Endometrial microvascular endothelial cells (primary cell): ENCODE measurements around the gene TRPM6. TPM values are rescaled to one million over a fixed set of nuclear protein-coding genes. Genes with fewer than 3 reads are reported as not detected.
"Not testable (repeated sequence)": the region's sequence is repeated elsewhere in the genome, so short reads cannot be mapped to it uniquely, and the experiment has no call there.

ENCODE experiments used
- in situ Hi-C: cut with HindIII; loops from 2 replicates; pipeline ENCODE4 v1.10.0; 2017; ENCODE audit warnings: low sequenced_read_pairs, low pct_unique_long_range_greater_than_20kb; ENCODE audit errors: inconsistent ontology term
- total RNA-seq: library from RNA; depleted of rRNA; stranded (reverse); fragments of >200 nt; gene quantifications from one replicate; pipeline ENCODE4 v1.2.3, GENCODE V29; 2015; ENCODE audit errors: inconsistent ontology term

TRPM6 gene
- total RNA-seq, 1 donor from 2014 or later, result 0.09 TPM

DNA sequence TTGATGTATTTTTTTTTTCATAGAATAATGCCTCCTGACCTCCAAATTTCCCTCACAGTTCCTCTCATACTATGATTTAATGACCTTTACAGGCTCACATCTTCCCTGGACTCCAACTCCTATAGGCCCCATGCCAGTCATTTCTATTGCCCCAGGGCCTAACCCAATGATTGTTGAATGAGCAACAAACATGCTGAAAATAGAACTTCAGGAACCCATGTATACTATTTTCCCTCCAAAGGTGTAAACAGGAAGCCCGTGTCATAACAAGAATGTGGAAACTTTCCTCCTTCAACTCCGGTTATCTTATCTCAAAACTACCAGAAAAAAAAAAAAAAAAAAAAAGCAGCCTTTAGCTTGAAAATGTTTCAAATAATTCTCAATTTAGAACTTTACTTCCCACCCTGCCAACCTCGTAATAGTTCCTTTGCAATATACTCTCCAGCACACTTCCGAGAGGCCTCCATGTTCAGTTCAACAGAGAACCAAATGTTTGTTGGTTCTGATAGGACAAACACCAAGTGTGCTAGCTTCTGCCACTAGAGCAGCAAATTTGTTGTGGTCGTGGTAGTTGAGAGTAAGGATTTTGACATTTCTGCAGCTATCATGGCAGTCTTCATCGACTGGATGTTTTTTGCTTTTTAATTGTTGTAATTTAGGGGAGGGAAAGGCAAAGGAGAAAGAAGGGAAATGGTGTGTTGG is 25.8 kb downstream of the TRPM6 start:
- in situ Hi-C loops, result no loop called here

DNA sequence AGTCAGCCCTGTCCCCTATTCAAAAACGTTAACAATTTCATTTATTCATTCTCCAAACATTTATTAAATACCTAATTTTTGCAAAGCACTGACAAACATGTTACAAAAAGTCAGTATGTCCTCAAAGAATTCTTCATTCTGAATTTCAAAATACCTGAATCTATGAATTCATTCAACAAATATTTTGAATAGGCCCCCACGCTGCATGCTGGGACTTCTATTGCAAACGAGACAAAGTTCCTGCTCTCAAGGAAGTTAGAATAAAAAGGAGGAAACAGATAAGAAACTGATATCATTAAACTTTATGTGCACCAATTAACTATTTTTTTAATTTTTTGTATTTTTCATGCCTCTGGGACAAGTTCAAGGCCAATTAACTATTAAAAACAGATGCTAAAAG is 26.6 kb downstream of the TRPM6 start:
- in situ Hi-C loops, result no loop called here

DNA sequence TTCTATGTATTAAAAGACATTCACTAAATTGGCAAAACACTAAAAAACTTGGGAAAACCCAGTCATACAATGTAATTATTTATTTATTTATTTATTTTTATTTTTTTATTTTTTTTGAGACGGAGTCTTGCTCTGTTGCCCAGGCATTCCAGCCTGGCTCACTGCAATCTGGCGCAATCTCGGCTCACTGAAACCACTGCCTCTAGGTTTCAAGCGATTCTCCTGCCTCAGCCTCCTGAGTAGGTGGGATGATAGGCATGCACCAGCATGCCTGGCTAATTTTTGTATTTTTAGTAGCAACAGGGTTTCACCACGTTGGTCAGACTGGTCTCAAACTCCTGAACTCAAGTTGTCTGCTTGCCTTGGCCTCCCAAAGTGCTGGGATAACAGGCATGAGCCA is 27.5 kb downstream of the TRPM6 start:
- in situ Hi-C loops, result not testable (repeated sequence)

DNA sequence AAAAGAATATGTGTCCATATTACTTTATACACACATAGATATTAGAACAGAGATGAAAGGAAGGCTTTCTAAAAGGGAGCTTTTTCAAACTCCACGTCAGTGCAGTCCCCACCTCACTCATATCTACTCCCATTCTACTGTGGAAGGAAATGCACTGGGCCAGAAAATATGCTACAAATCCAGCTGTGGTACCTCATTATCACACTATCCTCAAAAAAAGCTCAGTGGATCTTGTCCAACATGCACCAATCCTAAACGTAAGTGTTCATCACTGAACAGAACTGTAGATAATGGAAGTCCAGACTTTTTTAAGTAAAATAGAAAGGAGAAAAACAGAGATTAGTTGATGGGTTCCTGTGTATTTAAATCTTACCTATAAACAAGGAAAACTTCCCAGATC is 27.9 kb downstream of the TRPM6 start:
- in situ Hi-C loops, result no loop called here

DNA sequence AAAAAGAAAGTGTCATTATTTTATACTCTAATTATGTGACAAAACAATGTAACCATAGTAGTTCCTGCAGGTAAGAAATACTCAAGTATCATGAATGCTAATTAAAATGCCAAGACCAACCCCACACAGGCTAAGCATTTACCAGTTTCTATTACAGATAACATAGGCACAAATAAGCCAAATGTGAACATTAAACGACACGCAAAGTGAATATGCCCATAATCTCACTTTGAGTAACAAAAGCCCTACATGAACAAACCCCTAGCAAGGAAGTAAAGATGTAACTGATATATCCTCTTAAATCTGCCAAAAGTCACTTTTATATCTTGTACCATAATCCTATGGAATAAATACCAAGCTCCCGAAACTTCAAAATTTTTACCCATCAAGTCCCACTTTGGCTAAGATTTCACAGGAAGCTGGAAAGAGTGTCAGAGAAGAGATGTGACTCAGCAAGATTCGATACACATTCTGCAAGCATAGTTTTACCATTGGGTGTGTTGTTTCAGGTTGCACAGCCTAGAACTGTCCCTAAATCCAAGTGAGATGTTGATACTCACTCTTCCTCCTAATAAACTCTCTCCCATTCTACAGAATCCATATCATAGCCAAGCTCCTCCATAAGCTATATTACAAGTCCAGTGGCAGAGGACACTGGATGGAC is 28.8 kb downstream of the TRPM6 start:
- in situ Hi-C loops, result no loop called here

DNA sequence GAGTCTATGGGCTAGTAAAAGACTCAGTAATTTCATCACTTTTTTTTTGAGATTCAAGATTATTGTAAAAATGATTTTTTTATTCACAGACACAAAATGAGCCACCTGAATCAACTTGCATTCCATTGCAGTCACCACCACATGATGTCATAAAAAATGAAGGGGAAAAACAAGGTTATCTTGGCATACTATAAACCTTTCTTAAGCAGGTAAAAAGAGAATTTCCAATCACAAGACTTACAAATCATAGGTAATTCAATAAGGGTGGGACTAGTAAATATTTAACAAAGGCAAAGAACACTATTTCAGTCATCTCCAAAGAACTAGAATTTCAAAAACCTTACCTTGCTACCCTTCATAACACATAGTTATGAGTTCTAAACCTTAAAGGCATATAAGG is 30.7 kb downstream of the TRPM6 start:
- in situ Hi-C loops, result no loop called here

DNA sequence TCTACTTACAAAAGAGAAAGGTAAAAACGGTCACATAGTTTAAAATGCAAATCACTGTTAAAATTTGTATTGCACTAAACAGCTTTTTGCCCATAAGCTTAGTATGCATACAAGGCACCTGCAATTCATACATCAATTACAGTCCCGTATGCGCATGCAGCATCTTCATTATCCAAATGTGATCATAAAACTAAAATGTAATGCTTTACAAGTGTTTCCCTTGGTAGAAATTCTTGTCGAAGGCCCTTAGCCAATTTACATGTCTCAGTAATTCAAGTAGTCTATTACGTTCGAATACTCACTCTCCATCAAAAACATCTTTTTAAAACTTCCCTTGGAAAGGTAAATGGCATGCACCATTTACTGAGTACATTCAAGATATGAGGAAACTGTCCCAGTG is 32.6 kb downstream of the TRPM6 start:
- in situ Hi-C loops, result no loop called here

DNA sequence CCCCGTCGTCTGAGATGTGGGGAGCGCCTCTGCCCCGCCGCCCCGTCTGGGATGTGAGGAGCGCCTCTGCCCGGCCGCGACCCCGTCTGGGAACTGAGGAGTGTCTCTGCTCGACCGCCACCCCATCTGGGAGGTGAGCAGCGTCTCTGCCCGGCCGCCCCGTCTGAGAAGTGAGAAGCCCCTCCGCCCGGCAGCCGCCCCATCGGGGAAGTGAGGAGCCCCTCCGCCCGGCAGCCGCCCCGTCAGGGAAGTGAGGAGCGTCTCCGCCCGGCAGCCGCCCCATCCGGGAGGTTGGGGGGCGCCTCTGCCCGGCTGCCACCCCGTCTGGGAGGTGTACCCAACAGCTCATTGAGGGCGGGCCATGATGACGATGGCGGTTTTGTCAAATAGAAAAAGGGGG is 34.7 kb downstream of the TRPM6 start:
- in situ Hi-C loops, result not testable (repeated sequence)

DNA sequence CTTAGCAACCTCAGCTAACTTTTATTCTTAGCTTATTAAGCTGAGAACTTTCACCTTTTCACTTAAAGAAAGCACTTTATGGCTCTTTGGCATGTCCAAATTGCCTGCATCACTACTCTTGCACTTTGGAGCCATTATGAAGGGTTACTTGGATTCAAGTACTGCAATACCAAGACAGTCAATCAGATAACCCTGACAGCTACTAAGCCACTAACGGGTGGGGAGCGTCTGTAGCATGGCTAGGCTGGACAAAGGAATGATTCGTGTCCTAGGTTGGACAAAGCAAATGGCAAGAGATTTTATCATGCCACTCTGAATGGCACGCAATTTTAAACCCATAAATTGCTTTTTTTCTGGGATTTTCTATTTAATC is 39.6 kb downstream of the TRPM6 start:
- in situ Hi-C loops, result no loop called here

DNA sequence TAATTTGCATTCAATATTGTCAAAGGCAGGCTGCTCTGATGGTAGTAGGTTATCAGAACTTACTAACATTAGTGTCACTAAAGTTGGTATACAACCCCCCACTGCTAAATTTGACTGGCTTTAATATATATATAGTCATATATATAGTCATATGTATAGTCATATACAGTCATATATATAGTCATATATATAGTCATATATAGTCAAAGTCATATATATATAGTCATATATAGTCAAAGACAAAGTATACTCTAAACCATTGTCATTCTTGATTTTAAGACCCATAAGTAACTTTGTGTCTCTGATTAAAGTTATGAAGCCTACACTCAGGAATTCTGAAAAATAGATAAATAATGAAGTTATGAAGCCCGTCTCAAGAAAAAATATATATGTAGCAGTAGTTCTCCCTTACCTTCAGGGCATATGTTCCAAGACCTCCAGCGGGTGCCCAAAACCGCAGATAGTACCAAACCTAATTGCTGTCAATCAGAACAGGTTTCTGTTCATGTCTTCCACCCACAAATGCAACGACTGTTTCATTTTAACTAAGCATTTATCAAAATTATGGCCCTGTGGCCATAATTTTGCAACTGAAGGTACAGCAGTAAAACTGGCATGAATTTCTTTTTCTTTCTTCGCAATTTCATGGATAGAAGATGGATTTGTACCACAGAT is 40.1 kb downstream of the TRPM6 start:
- in situ Hi-C loops, result no loop called here

DNA sequence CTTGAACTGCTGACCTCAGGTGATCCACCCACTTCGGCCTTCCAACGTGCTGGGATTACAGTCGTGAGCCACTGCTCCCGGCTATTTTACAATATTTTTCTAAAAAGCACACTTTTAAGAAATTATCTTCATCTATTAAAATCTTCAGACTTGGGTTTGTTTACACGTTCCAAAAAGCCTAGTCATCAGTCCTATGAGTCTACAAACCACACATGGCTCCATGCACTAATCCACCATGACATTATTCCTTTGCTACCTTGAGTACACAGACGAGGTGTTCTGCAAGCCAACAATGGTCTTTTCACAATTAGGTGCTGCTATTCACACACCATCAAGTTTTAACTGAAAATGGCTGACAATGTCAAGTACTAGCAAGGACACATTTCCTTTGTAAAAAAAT is 41.0 kb downstream of the TRPM6 start:
- in situ Hi-C loops, result no loop called here

DNA sequence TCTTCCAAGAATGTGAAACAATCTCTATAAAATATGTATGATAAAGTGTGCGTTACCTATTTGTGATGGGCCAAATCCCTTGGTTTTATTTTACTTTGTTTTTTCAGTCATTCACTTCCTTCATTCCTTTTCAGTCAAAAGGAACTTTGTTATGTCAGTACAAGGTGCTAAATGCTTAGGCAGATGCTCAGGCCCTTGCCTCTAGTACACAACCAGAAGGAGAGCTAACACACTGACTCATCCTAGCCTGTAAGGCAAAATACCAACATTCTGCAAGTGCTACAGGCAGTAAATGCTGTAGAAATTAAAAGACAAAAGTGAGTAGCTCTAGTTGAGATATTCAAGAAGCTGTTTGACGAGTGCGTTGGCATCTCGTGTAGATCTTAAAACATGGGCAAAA is 49.4 kb downstream of the TRPM6 start:
- in situ Hi-C loops, result no loop called here

DNA sequence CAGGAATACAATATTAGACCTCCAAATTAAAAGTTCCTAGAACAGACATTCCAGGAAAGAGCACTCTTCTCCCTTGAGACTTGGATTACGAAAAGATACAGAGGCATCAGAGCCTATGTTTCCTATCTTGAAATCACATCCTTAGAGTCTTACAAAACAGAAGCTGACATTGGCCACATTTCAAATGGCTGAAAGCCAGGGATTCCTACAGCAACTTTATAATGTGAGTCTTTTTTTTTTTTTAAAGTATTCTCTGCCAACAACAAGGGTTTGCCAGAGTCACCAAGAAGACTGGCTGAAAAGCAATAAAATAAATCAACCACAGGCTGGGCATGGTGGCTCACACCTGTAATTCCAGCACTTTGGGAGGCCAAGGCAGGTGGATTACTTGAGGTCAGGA is 63.1 kb downstream of the TRPM6 start:
- in situ Hi-C loops, result no loop called here

DNA sequence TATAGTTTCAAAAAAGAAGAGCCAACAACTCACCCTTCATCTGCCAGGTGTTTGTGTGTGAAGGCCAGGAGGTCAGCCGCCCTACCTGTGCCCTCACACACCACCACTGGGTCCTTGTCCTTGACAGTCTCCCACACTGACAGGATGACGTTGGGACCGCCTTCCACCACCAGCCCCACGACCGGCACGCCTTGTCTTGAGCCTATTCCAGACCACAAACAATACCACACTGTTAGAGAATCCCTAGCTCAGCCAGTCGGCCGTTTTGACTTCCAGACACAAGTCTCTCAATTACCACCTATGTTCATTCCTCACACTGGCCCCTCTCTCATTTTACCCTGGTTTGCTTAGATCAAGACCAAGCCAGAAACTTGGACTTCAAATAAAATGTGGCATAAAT is 66.1 kb downstream of the TRPM6 start:
- in situ Hi-C loops, result no loop called here

DNA sequence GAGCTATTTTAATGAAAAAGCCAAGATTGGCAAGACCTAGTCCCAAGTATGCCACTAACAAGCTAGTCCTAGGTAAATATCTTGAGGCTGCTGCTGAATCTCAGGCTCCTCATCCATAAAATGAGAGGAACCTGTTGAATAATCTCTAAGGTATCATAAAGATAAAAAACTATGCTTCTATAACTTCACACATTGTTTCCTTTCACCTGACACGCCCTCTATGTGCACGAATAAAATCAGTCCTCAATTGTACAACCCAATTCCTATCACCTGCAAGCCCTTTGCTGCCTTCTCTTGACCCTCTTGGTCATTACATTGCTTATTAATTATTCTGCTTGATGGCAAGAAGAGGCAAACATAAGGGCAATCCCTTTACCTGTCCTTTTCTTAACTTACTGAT is 69.9 kb downstream of the TRPM6 start:
- in situ Hi-C loops, result no loop called here

DNA sequence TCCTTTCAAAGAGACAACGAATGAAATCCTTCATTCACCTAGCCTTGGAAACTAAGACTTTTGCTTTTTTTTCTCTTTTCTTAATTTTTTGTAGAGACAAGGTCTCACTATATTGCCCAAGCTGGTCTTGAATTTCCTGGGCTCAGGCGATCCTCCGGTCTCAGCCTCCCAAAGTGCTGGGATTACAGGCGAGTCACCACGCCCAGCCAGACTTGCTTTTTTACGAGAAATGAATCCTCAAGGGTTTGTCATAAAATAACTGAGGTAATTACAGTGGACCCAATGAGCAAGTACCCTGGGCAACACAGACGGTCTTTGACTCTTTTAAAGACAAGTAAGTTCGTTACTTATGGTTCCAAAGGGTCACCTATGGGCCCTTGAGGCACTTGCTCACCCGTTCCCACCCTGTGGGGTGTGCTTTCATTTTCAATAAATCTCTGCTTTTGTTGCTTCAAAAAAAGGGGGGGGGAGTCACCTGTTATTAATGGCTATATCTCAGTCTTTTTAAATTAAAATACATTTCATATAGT is 70.4 kb downstream of the TRPM6 start:
- in situ Hi-C loops, result no loop called here

DNA sequence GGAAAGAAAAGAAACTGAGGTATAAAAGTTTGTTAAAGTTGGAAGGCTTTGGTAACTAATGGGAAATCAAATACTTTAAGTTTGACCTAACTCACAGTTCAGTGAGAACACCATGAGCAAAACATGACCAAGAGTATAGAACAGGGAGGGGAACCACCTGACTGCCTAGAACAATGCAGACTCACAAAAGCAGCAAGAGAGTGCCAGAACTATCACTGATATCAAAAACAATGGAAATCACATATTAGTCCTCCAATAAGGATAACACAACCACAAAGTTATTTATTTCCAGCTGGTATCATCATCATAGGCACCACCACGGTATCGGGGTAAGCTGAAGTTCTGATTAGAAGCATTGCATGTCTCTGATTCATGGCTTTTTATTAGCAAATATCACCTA is 77.5 kb downstream of the TRPM6 start:
- in situ Hi-C loops, result no loop called here

DNA sequence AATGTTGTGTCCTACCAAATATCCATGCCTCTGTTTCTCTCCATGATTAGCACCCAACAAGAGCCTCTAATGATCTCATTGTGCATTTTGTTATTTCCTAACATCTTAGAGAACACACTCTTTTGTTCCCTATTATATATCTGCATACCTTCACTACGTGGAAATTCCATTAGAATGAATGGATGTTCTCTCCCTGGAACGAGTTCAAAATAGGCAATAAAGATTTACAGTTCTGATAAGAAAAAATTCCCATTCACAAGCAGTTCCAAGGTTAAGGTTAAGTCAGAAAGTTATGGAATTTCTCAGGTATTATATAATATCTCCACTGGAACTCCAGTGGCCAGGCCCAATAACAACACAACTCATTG is 83.7 kb downstream of the TRPM6 start:
- in situ Hi-C loops, result no loop called here

DNA sequence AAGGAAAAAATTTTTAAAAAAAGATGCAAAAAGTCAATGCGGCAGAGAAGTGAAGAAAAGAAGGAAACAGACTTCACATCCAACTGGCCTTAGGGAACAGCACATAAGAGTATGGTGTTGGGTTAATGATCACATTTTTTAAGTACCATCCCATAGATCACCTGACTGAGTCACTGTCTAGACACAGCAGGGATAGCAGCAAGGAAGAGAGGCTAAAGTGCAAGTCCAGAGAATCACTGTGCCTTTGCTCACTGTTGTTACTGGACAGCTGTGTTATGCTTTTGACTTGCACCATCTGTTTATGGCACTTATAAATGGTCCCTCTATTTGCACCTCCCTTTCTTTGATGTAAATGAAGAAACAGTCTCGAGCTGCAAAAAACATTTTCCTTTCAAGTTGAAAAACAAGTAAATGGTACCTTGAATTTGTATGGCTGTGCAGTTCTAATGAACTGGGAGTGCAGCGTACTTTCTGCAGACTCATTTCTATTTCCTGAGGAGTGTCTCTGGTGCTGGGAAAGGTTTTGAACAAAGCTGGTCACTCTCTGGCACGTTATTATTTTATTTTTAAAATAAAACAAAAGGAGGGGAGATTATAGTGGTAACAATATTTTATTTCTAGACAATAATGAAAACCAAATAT is 84.2 kb downstream of the TRPM6 start:
- in situ Hi-C loops, result no loop called here

DNA sequence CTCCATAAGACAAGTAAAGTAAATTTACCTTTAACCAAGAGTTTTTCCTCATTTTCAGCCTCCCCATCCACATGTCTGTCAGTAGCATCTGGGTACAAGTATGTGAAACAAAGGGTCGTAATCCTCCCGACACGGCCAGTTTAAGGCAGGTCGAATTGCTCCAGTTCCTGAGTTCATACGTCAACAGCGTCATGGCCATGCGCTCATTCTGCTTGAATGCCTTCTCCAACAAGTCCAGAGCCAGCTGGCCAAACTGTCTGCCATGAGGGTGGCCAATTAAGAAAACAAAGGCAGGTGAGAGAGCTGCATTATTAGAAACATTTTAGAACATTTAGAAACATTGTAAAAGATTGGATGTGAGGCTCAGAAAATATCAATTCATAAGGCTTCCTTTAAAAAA is 87.5 kb downstream of the TRPM6 start:
- in situ Hi-C loops, result no loop called here
